ENCODE data around the gene FNIP2.

The FNIP2 gene

GRCh38 chr4:158775091-158775651, 6.3 kb downstream of the FNIP2 start:
- no peak for TF ChIP-seq CTCF (conservative IDR thresholded peaks at IDR 0.05; ENCODE audit: control insufficient read depth, insufficient read depth, low read depth, low read length)
- DNase-seq (ENCODE audit: low read depth) = peak; percentile 73
- no peak overlapping the region for H3K4me3 ChIP-seq (ENCODE audit: control insufficient read depth, low read depth, low read length)

- no peak overlapping the region for H3K4me3 ChIP-seq (ENCODE audit: control insufficient read depth, low read depth, low read length)
- no peak for TF ChIP-seq CTCF (conservative IDR thresholded peaks at IDR 0.05; ENCODE audit: control insufficient read depth, insufficient read depth, low read depth, low read length)
- DNase-seq (ENCODE audit: low read depth) = no peak
Measured at GRCh38 chr4:158776106-158776505, 7.3 kb downstream of the FNIP2 start.

GRCh38 chr4:158777423-158778155, 8.8 kb downstream of the FNIP2 start:
- no peak overlapping the region for H3K4me3 ChIP-seq (ENCODE audit: control insufficient read depth, low read depth, low read length)
- no peak for TF ChIP-seq CTCF (conservative IDR thresholded peaks at IDR 0.05; ENCODE audit: control insufficient read depth, insufficient read depth, low read depth, low read length)
- DNase-seq (ENCODE audit: low read depth) = no peak

- DNase-seq (ENCODE audit: low read depth) = no peak
- no peak overlapping the region for H3K4me3 ChIP-seq (ENCODE audit: control insufficient read depth, low read depth, low read length)
- TF ChIP-seq CTCF (conservative IDR thresholded peaks at IDR 0.05; ENCODE audit: control insufficient read depth, insufficient read depth, low read depth, low read length) = no peak
Measured at GRCh38 chr4:158778156-158778711, 9.4 kb downstream of the FNIP2 start.

GRCh38 chr4:158778712-158779111, 9.9 kb downstream of the FNIP2 start:
- no peak for DNase-seq (ENCODE audit: low read depth)
- H3K4me3 ChIP-seq (ENCODE audit: control insufficient read depth, low read depth, low read length) = no peak overlapping the region
- no peak for TF ChIP-seq CTCF (conservative IDR thresholded peaks at IDR 0.05; ENCODE audit: control insufficient read depth, insufficient read depth, low read depth, low read length)

GRCh38 chr4:158781963-158782362, 13.1 kb downstream of the FNIP2 start:
- TF ChIP-seq CTCF (conservative IDR thresholded peaks at IDR 0.05; ENCODE audit: control insufficient read depth, insufficient read depth, low read depth, low read length) = no peak
- no peak for DNase-seq (ENCODE audit: low read depth)
- H3K4me3 ChIP-seq (ENCODE audit: control insufficient read depth, low read depth, low read length) = no peak overlapping the region

All from fibroblast of mammary gland (primary cell).